Measurements from ENCODE around the gene CAVIN2. TPM values are rescaled to one million over a fixed set of nuclear protein-coding genes. Genes with fewer than 3 reads are reported as not detected.

CAVIN2 gene
- total RNA-seq, 3 donors from 2014 or later, result 30.7 to 71.4 (median 31.3) TPM

DNA sequence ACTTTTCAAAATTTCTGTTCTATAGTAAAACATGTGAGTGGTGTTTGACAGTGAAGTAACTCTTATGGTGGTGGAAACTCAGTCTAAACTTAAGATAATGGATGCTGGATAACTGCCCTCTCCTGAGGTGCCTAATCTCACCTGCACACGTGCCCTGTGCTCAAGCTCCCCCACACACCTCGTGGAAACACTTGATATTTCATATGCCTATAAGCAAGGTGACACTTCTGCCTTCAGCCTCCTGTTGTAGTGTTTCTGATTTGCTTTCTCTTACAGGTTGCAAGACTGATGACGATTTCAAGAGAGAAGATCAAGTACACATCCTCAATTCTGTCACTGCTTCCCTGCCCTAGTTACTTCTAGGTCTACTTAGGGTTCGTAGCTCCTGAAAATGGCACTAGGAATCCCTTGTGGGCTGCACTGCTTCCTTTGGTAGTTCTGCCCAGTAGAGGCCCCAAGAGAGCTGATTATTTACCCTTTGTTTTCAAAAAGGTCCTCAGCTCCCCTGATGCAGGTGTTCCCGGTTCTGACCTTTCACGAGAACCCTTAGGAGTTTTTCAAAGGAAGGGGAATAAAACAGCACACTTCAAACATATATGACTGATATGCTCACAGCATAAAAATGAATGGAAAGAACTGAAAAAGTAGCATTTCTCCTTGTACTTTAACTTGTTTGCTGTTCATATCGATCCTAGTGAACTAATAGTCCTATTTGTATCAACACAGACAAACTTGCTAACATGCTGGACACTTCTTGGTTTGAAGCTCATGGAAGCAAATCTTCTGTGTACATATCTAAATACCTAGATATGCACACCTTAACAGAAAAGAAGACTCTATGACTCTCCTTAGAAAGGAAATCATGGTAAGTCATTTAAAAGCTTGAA is 6.7 kb downstream of the CAVIN2 start:
- intact Hi-C loops (cut with DNase I; ENCODE audit: low total_unique reads), result no loop called here
- Histone ChIP-seq H3K9me3 (no peaks in the 10 kb centered on the region), H3K27ac (no peak overlapping the region), H3K27me3 (no peaks in the 10 kb centered on the region), H3K4me1 (no peaks in the 10 kb centered on the region), H3K36me3 (no peaks in the 10 kb centered on the region), H3K4me3 (no peak overlapping the region)
- DNase-seq (ENCODE audit: low spot score in 2 of 2), result no peak
- no peak for TF ChIP-seq POLR2A (IDR thresholded peaks at IDR 0.05)
- no peak for TF ChIP-seq POLR2AphosphoS5 (IDR thresholded peaks at IDR 0.05)
- TF ChIP-seq, protein P1, sequence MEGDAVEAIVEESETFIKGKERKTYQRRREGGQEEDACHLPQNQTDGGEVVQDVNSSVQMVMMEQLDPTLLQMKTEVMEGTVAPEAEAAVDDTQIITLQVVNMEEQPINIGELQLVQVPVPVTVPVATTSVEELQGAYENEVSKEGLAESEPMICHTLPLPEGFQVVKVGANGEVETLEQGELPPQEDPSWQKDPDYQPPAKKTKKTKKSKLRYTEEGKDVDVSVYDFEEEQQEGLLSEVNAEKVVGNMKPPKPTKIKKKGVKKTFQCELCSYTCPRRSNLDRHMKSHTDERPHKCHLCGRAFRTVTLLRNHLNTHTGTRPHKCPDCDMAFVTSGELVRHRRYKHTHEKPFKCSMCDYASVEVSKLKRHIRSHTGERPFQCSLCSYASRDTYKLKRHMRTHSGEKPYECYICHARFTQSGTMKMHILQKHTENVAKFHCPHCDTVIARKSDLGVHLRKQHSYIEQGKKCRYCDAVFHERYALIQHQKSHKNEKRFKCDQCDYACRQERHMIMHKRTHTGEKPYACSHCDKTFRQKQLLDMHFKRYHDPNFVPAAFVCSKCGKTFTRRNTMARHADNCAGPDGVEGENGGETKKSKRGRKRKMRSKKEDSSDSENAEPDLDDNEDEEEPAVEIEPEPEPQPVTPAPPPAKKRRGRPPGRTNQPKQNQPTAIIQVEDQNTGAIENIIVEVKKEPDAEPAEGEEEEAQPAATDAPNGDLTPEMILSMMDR (IDR thresholded peaks at IDR 0.05), result no peak

DNA sequence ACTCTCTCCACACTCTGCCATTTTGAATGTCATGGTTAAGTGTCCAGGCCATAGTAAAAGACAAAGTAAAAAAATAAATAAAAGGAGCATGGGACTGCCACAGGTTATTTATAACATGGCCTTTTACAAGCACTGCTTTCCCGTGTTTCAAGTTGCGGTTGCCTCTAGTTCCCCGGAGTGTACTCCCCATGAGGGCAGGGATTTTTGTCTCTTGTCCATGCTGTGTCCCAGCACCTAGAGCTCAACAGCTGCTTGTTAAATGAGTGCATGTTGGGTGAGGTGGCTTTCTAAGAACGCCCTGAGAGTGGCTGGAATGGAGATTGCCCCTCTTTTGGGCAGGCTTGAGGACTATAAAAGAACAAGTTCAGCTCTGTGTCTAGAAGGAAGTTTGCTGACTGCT is 8.4 kb downstream of the CAVIN2 start:
- Histone ChIP-seq H3K36me3 (no peaks in the 10 kb centered on the region), H3K27ac (no peak overlapping the region), H3K4me3 (no peak overlapping the region), H3K4me1 (no peaks in the 10 kb centered on the region), H3K9me3 (no peaks in the 10 kb centered on the region), H3K27me3 (no peaks in the 10 kb centered on the region)
- intact Hi-C loops (cut with DNase I; ENCODE audit: low total_unique reads), result no loop called here
- DNase-seq (ENCODE audit: low spot score in 2 of 2), result no peak
- TF ChIP-seq, protein P1 (IDR thresholded peaks at IDR 0.05), result no peak
- TF ChIP-seq POLR2AphosphoS5 (IDR thresholded peaks at IDR 0.05), result no peak
- TF ChIP-seq POLR2A (IDR thresholded peaks at IDR 0.05), result no peak

DNA sequence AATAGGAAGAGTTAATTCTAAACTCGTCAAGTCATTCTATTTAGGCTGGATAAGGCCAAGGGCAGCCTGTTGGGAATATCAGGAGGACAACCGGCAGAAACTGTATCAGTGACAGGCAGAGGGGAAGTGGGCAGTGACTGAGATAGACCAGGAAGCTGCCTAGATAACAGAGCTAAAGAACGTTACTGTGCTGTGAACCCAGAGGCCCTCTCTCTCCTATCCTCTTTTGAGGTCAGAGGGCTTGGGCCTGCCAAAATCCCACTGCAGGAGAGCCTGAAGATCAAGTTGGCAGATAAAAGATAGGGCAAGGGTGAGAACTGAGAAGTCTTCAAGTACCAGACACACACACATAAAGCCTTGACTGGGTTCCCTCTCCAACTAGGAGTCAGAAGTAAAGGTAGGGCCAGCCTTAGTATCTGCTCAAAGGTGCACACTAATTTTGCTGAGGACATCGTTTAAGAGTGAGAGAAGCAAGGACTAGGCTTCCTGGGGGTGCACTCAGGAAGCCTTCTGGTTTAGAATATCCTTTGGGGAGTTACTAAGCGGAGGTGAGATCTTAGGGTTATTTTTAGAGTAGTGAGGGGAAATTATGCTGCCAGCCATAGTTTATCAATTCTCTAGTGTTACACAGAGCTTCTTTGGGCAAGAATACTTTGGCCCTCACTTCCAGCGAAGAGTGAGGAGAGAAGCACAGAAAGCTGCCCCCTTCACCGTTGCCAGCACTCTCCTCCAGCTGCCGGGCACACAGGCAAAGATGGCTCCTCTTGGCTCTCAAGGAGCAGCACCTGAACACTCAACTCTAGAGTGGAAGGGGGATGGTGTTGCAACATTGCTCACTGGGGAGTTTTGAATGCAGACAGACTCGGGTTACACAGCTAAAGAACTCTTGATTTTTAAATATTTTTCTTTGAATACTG is 9.8 kb downstream of the CAVIN2 start:
- TF ChIP-seq POLR2AphosphoS5 (IDR thresholded peaks at IDR 0.05), result no peak
- TF ChIP-seq POLR2A (IDR thresholded peaks at IDR 0.05), result no peak
- TF ChIP-seq, protein P1 (IDR thresholded peaks at IDR 0.05), result no peak
- H3K4me3 ChIP-seq, result no peak overlapping the region
- H3K27ac ChIP-seq, result peak overlapping the region in 1 of 2 donors; percentile 14
- H3K4me1 ChIP-seq, result no peaks in the 10 kb centered on the region
- H3K27me3 ChIP-seq, result no peaks in the 10 kb centered on the region
- no peaks in the 10 kb centered on the region for H3K9me3 ChIP-seq
- H3K36me3 ChIP-seq, result no peaks in the 10 kb centered on the region
- no peak for DNase-seq (ENCODE audit: low spot score in 2 of 2)
- intact Hi-C loops (cut with DNase I; ENCODE audit: low total_unique reads), result no loop called here

DNA sequence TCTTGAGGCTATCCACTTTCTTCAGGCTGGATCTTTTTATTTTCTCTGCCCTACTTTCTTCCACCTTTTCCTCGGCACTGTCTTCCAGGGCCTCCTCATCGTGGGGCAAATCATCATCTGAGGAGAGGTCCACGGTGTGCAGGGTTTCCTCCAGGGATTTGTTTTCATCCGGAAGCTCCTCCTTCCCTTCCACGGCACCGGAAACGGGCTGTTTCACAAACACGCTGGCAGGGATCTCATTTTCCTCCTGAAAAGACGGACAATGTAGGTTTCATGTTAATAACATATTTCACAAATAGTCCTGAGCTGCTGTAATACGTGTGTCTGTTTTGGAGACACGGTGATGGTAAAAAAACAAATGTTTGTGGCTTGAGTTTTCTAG is 10.4 kb downstream of the CAVIN2 start:
- intact Hi-C loops (cut with DNase I; ENCODE audit: low total_unique reads), result no loop called here
- no peaks in the 10 kb centered on the region for H3K36me3 ChIP-seq
- H3K27me3 ChIP-seq, result no peaks in the 10 kb centered on the region
- no peaks in the 10 kb centered on the region for H3K4me1 ChIP-seq
- TF ChIP-seq POLR2AphosphoS5 (IDR thresholded peaks at IDR 0.05), result no peak
- TF ChIP-seq POLR2A (IDR thresholded peaks at IDR 0.05), result no peak
- TF ChIP-seq, protein P1 (IDR thresholded peaks at IDR 0.05), result no peak
- H3K4me3 ChIP-seq, result no peak overlapping the region
- H3K9me3 ChIP-seq, result no peaks in the 10 kb centered on the region
- H3K27ac ChIP-seq, result peak overlapping the region in 1 of 2 donors; percentile 14
- no peak for DNase-seq (ENCODE audit: low spot score in 2 of 2)
